Chondrocyte (in vitro differentiated cells): Measurements from ENCODE around the gene WDR87. TPM values are rescaled to one million over a fixed set of nuclear protein-coding genes. Genes with fewer than 3 reads are reported as not detected.

Source experiments
- total RNA-seq: library from RNA; stranded (reverse); gene quantifications from 3 replicates; pipeline ENCODE4 v1.2.1, GENCODE V29; 2021

The WDR87 gene
- total RNA-seq, 1 donor from 2014 or later, result not detected

Other genes starting within 250 kb of the WDR87 start
- gene ZNF607, start 186.8 kb downstream of the WDR87 start, total RNA-seq, result 5.5 to 9.2 TPM (median 6.8 TPM) in 3 replicates
- gene ZNF573, start 127.0 kb downstream of the WDR87 start, total RNA-seq, result 6.9 to 12.7 TPM (median 9.7 TPM) in 3 replicates
- 17.5 to 23.8 TPM (median 22.7 TPM) in 3 replicates for gene SIPA1L3, start 614 bp upstream of the WDR87 start, total RNA-seq